AG10803 (cell line): ENCODE measurements around the gene PPP1R37.

Experiments
- DNase-seq: peaks from one replicate; pipeline ENCODE4 v3.0.0; 2010; ENCODE audit warnings: low read depth
- H3K4me3 ChIP-seq: 2 replicates; pipeline ENCODE4 v1.5.1; 2011; ENCODE audit warnings: mild to moderate bottlenecking, low read length, control low read depth
- TF ChIP-seq, protein P1 (sequence below): conservative IDR thresholded peaks from 2 replicates; pipeline ENCODE4 v1.5.1; 2011; ENCODE audit warnings: mild to moderate bottlenecking, low read length, control low read depth, inconsistent platforms

Gene PPP1R37

GRCh38 chr19:45097450-45097775 is 4.4 kb downstream of the PPP1R37 start:
- no peak for DNase-seq
- H3K4me3 ChIP-seq: no peak overlapping the region
- TF ChIP-seq, protein P1, sequence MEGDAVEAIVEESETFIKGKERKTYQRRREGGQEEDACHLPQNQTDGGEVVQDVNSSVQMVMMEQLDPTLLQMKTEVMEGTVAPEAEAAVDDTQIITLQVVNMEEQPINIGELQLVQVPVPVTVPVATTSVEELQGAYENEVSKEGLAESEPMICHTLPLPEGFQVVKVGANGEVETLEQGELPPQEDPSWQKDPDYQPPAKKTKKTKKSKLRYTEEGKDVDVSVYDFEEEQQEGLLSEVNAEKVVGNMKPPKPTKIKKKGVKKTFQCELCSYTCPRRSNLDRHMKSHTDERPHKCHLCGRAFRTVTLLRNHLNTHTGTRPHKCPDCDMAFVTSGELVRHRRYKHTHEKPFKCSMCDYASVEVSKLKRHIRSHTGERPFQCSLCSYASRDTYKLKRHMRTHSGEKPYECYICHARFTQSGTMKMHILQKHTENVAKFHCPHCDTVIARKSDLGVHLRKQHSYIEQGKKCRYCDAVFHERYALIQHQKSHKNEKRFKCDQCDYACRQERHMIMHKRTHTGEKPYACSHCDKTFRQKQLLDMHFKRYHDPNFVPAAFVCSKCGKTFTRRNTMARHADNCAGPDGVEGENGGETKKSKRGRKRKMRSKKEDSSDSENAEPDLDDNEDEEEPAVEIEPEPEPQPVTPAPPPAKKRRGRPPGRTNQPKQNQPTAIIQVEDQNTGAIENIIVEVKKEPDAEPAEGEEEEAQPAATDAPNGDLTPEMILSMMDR: no peak

GRCh38 chr19:45097776-45098520 is 5.0 kb downstream of the PPP1R37 start:
- TF ChIP-seq, protein P1: no peak
- DNase-seq: peak; percentile 92
- H3K4me3 ChIP-seq: peak overlapping the region; percentile 22; the same call in 1 of the 2 replicates

DNA sequence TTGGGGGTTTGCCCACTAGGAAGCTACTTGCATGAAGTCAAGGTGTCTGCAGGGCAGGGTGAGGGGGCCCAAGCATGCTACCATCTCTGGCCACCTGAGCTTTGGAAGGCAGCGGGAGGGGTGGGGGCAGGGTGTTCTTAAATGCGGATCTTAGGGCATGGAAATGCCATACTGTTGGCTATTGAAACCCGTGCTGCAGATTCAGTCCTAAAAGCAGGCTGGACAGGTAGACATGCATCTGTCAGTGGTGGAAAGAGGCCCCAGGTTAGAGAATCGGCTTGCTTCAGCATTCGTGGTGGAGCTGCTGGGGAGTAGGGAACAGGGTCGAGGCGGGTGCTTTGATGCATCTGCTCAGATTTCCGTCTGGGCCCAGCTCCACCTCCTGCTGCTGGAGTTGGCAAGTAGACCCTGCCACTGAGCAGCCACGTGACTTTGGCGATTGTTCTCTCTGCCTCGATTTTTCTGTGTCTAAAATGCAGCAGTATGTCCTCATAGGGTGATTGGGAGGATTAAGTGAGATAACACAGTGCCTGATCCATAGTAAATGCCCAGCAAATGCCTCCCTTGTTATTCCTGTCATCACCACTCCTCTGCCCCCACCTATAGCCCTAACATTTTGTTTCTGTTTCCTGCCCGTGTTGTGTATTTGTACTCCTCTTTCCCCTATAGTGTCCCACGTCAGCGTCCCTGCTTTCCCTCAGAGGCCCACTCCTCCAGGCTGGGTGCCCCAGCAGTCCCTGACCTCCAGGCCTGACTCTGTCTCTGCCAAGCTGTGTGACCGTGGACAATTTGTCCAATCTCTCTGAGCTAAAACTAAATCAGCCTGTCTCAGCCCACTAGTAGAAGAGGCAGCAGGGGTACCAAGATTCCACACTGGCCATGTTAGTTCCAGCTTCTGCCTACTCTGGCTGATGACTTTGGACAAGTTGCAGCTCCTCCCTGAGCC is 5.8 kb downstream of the PPP1R37 start:
- peak overlapping the region; percentile 22; the same call in 1 of the 2 replicates for H3K4me3 ChIP-seq
- peak; percentile 33 for DNase-seq
- TF ChIP-seq, protein P1: no peak

DNA sequence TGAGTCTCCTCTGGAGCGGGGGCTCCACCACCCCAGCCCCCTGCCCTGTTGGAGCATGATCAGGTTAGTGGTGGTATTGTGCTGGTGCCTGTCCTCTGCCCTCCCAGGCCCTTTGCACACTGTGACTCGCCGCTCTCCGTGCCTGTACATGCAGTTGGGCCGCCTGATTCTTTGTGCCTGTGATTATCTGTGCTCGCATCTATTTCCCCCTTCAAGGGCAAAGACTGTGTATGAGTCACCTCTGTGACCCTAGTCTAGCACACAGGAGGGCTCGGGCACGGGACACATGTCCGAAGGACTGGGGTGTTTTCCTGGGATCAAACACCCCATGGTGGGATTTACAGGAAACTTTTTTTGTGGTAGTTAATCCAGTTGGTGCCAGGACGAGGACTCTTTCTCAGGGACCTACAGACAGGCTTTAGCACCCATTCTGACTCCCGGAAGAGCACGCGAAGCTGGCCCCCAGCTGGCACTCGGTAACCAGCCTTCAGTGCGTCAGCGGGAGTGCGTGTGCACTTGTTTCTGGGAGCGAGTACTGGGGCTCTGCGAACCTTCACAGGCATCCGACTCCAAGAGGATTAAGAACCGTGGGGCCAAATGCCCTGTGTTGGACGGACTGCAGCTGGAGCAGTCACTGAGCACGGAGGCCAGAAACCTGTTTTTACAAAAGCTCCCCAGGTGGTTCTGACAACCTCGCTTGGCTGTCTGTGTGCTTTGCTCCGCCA is 6.7 kb downstream of the PPP1R37 start:
- TF ChIP-seq, protein P1: no peak
- no peak overlapping the region for H3K4me3 ChIP-seq
- DNase-seq: no peak

DNA sequence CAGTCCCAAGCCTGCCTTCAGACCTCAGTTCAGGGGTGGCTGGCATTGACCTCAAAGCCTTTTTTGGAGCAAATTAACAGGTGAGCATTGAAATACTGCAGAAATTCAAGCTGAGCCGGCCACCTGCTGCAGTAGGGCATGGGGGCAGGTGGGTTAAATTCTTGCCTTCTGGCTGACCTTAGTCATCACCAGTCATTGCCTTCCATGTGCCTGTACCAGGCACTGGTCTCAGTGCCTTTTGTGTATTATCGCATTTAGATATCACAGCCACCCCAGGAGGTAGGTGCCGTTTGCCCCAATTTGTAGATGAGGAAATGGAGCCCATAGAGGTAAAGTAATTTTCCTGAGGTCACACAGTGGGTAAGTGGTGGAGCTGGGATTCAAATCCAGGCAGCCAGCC is 7.2 kb downstream of the PPP1R37 start:
- no peak for DNase-seq
- TF ChIP-seq, protein P1: no peak
- H3K4me3 ChIP-seq: no peak overlapping the region

GRCh38 chr19:45100846-45101252 is 7.9 kb downstream of the PPP1R37 start:
- no peak for DNase-seq
- TF ChIP-seq, protein P1: no peak
- H3K4me3 ChIP-seq: no peak overlapping the region
